Measurements from ENCODE around the gene GSTO2. TPM values are rescaled to one million over a fixed set of nuclear protein-coding genes. Genes with fewer than 3 reads are reported as not detected.
A peak's percentile ranks its signal among the peaks of the same experiment; 100 is the strongest.

Gene GSTO2
- total and polyA plus RNA-seq, 2 of the 13 experiments (the other 11 are each of a cell fraction or from before 2014, with no cell fraction given): 2.1 to 7.9 TPM

GRCh38 chr10:104288355-104288754 lies 19.4 kb downstream of the GSTO2 start (continued):
- TF ChIP-seq, protein P1, sequence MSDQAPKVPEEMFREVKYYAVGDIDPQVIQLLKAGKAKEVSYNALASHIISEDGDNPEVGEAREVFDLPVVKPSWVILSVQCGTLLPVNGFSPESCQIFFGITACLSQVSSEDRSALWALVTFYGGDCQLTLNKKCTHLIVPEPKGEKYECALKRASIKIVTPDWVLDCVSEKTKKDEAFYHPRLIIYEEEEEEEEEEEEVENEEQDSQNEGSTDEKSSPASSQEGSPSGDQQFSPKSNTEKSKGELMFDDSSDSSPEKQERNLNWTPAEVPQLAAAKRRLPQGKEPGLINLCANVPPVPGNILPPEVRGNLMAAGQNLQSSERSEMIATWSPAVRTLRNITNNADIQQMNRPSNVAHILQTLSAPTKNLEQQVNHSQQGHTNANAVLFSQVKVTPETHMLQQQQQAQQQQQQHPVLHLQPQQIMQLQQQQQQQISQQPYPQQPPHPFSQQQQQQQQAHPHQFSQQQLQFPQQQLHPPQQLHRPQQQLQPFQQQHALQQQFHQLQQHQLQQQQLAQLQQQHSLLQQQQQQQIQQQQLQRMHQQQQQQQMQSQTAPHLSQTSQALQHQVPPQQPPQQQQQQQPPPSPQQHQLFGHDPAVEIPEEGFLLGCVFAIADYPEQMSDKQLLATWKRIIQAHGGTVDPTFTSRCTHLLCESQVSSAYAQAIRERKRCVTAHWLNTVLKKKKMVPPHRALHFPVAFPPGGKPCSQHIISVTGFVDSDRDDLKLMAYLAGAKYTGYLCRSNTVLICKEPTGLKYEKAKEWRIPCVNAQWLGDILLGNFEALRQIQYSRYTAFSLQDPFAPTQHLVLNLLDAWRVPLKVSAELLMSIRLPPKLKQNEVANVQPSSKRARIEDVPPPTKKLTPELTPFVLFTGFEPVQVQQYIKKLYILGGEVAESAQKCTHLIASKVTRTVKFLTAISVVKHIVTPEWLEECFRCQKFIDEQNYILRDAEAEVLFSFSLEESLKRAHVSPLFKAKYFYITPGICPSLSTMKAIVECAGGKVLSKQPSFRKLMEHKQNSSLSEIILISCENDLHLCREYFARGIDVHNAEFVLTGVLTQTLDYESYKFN (CRISPR knock-in tag; conservative IDR thresholded peaks at IDR 0.05): peak; percentile 99
- TF ChIP-seq ZNF589 (CRISPR knock-in tag; conservative IDR thresholded peaks at IDR 0.05) (no peak), THAP9 (CRISPR knock-in tag; IDR thresholded peaks at IDR 0.05; ENCODE audit: borderline replicate concordance) (no peak), PBX3 (CRISPR knock-in tag; IDR thresholded peaks at IDR 0.05; ENCODE audit: borderline replicate concordance) (no peak), KDM5A (IDR thresholded peaks at IDR 0.05; ENCODE audit: borderline replicate concordance, low read length) (no peak), ZBTB38 (CRISPR knock-in tag; IDR thresholded peaks at IDR 0.05) (no peak), SOX6 (IDR thresholded peaks at IDR 0.05) (no peak), SOX6 (CRISPR knock-in tag; IDR thresholded peaks at IDR 0.05) (peak; percentile 92), MTA3 (CRISPR knock-in tag; IDR thresholded peaks at IDR 0.05) (no peak), ZNF160 (CRISPR knock-in tag; IDR thresholded peaks at IDR 0.05) (no peak), ELF3 (CRISPR knock-in tag; IDR thresholded peaks at IDR 0.05) (peak; percentile 96), ZNF883 (CRISPR knock-in tag; IDR thresholded peaks at IDR 0.05; ENCODE audit: not compliant biosample characterization) (no peak), NONO (IDR thresholded peaks at IDR 0.05) (no peak), NONO (CRISPR knock-in tag; conservative IDR thresholded peaks at IDR 0.05) (peak; percentile 85; the same call in 1 of the 2 replicates), ISX (CRISPR knock-in tag; conservative IDR thresholded peaks at IDR 0.05) (no peak), GATAD2A (CRISPR knock-in tag; IDR thresholded peaks at IDR 0.05) (peak; percentile 98), UBTF (CRISPR knock-in tag; IDR thresholded peaks at IDR 0.05) (no peak), ZNF607 (CRISPR knock-in tag; IDR thresholded peaks at IDR 0.05; ENCODE audit: borderline replicate concordance) (no peak), DNMT3B (CRISPR knock-in tag; conservative IDR thresholded peaks at IDR 0.05) (peak; percentile 91; the same call in 1 of the 2 replicates), ZNF207 (IDR thresholded peaks at IDR 0.05; ENCODE audit: borderline replicate concordance) (no peak)

Data from HepG2 (cell line).